MM.1S (cell line): ENCODE data around the gene PLAAT3.

Experiments used
- CTCF ChIP-seq: fragments of 300-600 bp; sonication (generic); IDR thresholded peaks from 2 replicates; pipeline ENCODE4 v1.5.1; 2016; ENCODE audit warnings: antibody characterized with exemption, low read length, mixed read lengths
- EZH2 ChIP-seq: fragments of 300-600 bp; sonication (generic); optimal IDR thresholded peaks from 2 replicates; pipeline ENCODE3; 2017; ENCODE audit warnings: low read depth, mild to moderate bottlenecking, antibody characterized with exemption, low read length, mixed read lengths
- EZH2phosphoT487 ChIP-seq: fragments of 300-600 bp; sonication (generic); IDR thresholded peaks from 2 replicates; pipeline ENCODE4 v1.6.1; 2018; ENCODE audit warnings: antibody characterized with exemption, low read length

DNA sequence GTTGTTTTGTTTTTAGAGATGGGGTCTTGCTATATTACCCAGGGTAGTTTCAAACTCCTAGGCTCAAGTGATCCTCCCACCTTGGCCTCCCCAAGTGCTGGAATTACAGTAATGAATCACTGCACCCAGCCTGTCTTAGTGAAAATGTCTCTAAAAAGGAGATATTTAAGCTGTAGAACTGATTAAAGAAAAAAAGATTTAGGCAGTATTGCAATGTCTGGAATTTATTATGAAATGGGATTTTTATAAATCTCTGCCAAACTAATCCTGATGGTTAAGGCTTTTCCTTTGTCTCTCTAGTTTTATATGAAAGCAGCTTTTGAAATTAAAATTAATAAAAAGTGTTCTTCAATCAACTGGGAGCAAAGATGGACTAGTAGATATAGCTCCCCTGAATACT, 2.1 kb downstream of the PLAAT3 start:
- TF ChIP-seq EZH2 (no peak), CTCF (no peak), EZH2phosphoT487 (no peak)
